Measurements from ENCODE around the gene CASP4. TPM values are rescaled to one million over a fixed set of nuclear protein-coding genes. Genes with fewer than 3 reads are reported as not detected.

The CASP4 gene
- total RNA-seq, 2 donors from 2014 or later = 72.7 to 199 TPM

DNA sequence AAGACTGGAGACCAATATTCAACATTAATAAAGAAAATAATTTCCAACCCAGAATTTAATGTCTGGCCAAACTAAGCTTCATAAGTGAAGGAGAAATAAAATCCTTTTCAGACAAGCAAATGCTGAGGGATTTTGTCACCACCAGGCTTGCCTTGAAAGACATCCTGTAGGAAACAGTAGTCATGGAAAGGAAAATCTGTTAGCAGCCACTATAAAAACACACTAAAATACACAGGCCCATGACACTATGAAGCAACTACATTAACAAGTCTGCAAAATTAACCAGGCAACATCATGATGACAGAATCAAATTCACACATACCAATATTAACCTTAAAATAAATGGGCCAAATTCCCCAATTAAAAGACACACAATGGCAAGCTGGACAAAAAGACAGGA lies 2.4 kb upstream of the CASP4 start:
- H3K36me3 ChIP-seq = no peaks in the 10 kb centered on the region
- ATAC-seq (ENCODE audit: insufficient number of reproducible peaks, low FRiP score, low read depth) (no peak), DNase-seq (ENCODE audit: low spot score) (no peak)
- H3K27me3 ChIP-seq (replicated peaks; ENCODE audit: insufficient read depth) = no peaks in the 10 kb centered on the region
- H3K9me3 ChIP-seq = no peaks in the 10 kb centered on the region
- TF ChIP-seq, protein P1, sequence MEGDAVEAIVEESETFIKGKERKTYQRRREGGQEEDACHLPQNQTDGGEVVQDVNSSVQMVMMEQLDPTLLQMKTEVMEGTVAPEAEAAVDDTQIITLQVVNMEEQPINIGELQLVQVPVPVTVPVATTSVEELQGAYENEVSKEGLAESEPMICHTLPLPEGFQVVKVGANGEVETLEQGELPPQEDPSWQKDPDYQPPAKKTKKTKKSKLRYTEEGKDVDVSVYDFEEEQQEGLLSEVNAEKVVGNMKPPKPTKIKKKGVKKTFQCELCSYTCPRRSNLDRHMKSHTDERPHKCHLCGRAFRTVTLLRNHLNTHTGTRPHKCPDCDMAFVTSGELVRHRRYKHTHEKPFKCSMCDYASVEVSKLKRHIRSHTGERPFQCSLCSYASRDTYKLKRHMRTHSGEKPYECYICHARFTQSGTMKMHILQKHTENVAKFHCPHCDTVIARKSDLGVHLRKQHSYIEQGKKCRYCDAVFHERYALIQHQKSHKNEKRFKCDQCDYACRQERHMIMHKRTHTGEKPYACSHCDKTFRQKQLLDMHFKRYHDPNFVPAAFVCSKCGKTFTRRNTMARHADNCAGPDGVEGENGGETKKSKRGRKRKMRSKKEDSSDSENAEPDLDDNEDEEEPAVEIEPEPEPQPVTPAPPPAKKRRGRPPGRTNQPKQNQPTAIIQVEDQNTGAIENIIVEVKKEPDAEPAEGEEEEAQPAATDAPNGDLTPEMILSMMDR (IDR thresholded peaks at IDR 0.05) = no peak
- H3K4me1 ChIP-seq (ENCODE audit: control insufficient read depth in 1 of 2, low read depth in 2 of 2) = peaks cover 11 to 21% of the 10 kb centered on the region in 2 donors
- no peak overlapping the region for H3K4me3 ChIP-seq
- no peak overlapping the region for H3K27ac ChIP-seq

DNA sequence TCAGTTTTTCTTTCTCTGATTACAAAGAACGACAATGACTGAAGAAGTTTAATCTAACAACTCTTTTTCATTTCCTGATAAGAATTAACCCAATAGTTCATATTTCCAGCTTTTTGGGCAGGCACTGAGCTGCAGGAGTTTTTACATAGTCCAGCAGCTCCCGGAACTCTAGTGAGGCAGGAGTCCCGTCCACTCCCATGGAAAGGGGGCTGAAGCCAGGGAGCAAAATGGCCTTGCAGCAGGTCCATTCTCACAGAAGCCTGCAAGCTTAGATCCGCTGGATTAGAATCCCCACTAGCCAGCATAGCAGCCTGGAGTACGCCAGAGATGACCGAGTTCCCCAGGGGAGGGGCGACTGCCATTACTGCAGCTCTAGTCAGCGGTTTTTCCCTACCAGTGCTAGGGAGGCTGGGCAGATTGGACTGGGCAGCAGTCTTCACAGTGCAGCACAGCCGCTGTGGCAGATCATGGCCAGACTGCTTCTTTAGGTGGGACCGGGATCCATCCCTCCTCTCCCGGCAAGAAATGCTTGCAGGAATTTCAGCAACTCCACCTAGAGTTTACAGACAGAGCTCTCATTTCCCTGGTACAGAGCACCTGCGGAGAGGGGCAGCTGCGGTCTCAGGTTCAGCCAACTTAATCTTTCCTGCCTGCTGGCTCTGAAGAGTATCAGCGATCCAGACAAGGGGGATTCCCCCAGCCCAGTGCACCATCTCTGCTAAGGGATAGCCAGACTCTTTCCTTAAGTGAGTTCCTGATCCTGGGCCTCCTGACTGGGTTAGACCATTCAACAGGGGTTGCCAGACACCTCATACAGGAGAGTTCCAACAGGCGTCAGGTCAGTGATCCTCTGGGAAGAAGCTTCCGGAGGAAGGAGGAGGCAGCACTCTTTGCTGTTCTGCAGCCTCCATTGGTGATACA lies 742 bp upstream of the CASP4 start:
- peak; percentile 8 for DNase-seq (ENCODE audit: low spot score)
- H3K36me3 ChIP-seq = no peaks in the 10 kb centered on the region

DNA sequence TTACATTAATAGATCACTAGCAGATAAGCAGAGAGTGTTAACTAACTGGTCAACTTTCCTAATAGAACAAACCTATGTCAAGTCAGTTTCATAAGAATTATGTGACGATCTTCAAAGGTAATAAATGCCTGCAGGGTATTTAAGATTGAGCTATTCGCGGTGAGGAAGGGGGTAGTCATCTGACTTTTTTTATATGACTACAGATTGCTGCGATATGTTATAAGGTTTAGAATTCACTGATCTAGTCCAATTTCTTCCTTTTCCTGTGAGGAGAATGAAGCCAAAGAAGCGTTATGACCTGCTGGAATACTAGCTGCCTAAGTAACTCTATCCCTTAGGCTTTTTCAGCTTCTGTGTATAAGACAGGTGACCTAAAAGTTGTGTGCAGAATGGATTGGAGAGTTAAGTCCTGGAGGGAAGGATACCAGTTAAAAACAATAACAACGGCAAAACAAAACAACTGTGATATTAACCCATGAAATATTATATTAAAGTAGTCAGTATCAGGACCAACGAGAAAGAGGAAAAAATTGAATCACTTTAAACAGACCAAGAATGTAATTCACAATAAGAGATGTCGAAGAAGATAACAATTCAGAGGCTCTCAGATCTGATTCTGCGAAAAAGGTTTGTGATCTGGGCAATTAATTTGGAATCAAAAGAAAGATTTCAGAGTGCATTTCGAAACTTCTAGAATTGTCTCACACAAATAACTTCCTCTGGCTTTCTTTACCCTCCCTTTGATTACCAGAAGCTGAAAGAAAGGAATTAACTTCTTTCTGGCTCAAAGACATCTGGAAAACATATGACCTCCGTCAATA lies 630 bp downstream of the CASP4 start:
- DNase-seq (ENCODE audit: low spot score) (no peak), ATAC-seq (ENCODE audit: insufficient number of reproducible peaks, low FRiP score, low read depth) (no peak)
- no peaks in the 10 kb centered on the region for H3K36me3 ChIP-seq
- H3K4me1 ChIP-seq (ENCODE audit: control insufficient read depth in 1 of 2, low read depth in 2 of 2) = peaks cover 19 to 30% of the 10 kb centered on the region in 2 donors
- no peaks in the 10 kb centered on the region for H3K9me3 ChIP-seq
- TF ChIP-seq, protein P1 (IDR thresholded peaks at IDR 0.05) = no peak
- peak overlapping the region; percentile 72 to 81 for H3K27ac ChIP-seq
- H3K27me3 ChIP-seq (replicated peaks; ENCODE audit: insufficient read depth) = no peaks in the 10 kb centered on the region
- H3K4me3 ChIP-seq = peak overlapping the region; percentile 77

More for the DNA sequence above, 742 bp upstream of the CASP4 start:
- TF ChIP-seq, protein P1 (IDR thresholded peaks at IDR 0.05) = no peak
- Histone ChIP-seq H3K4me1 (ENCODE audit: control insufficient read depth in 1 of 2, low read depth in 2 of 2) (peaks cover 19 to 30% of the 10 kb centered on the region in 2 donors), H3K27ac (peak overlapping the region; percentile 72 to 81), H3K4me3 (peak overlapping the region; percentile 77), H3K27me3 (replicated peaks; ENCODE audit: insufficient read depth) (no peaks in the 10 kb centered on the region), H3K9me3 (no peaks in the 10 kb centered on the region)
- ATAC-seq (ENCODE audit: insufficient number of reproducible peaks, low FRiP score, low read depth) = peak; percentile 38

DNA sequence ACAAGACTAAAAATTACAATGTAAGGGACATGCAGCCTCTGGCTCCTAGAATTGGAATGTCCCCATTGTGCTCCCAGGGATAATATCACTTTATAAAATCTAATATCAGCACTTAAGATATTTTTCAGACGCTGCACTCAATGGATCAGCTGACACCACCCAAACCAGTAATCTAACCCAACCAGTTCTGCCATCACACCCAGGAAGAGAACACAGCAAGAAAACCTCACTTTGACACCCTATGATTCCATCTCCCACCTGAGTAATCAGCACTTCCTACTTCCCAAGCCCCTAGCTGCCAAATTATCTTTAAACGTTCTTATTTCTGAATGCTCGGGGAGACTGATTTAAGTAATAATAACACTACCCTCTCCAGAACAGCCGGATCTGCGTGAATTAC lies 2.6 kb downstream of the CASP4 start:
- no peak for ATAC-seq (ENCODE audit: insufficient number of reproducible peaks, low FRiP score, low read depth)
- H3K27ac ChIP-seq = no peak overlapping the region
- H3K4me3 ChIP-seq = peak overlapping the region; percentile 77

More for the DNA sequence above, 2.6 kb downstream of the CASP4 start:
- H3K36me3 ChIP-seq = peaks cover 6% of the 10 kb centered on the region
- TF ChIP-seq, protein P1 (IDR thresholded peaks at IDR 0.05) = no peak
- no peaks in the 10 kb centered on the region for H3K9me3 ChIP-seq
- peaks cover 19 to 30% of the 10 kb centered on the region in 2 donors for H3K4me1 ChIP-seq (ENCODE audit: control insufficient read depth in 1 of 2, low read depth in 2 of 2)
- DNase-seq (ENCODE audit: low spot score) = no peak
- no peaks in the 10 kb centered on the region for H3K27me3 ChIP-seq (replicated peaks; ENCODE audit: insufficient read depth)

All from thoracic aorta (tissue), 2 donors.